Right lobe of liver (tissue), 4 donors: ENCODE data around the gene ATRNL1.

Experiments used
- POLR2A ChIP-seq: fragments of 450-650 bp; IDR thresholded peaks from one replicate; pipeline ENCODE4 v1.6.1; 2017; ENCODE audit warnings: antibody characterized with exemption, mild to moderate bottlenecking
- TF ChIP-seq, protein P1 (sequence below), 4 donors: fragments of 200-600 bp in 3 of 4; fragments of 450-650 bp in 1 of 4; IDR thresholded peaks; one replicate each; pipeline versions ENCODE4 v1.5.1 to v1.8.0; 2016 to 2022; ENCODE audit warnings: antibody characterized with exemption in 4 of 4, mild to moderate bottlenecking in 2 of 4
- donor health status: DM: no; HTN: no; CAD: no.
- donor health status: DM: no; HTN: no; CAD: no.
- donor health status: DM: no; HTN: yes; CAD: no.

DNA sequence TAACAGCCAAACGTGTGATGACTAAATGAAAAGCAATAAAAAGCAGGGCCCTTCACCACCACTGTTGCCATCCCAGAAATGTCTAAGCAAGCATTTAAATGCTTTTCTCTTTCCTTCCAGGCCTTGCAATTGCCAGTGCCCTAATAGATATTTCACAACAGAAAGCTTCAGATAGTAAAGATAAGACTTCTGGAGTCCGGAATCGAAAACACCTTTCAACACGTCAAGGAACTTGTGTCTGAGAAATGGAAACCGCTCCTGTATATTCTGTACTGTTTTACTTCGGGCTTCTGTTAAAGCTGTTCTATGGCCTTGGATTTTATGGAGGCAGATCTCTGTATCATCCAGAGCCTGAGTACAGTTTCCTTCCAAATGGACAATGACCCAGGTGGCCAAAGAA, 851.4 kb downstream of the ATRNL1 start:
- no peak for TF ChIP-seq POLR2A
- TF ChIP-seq, protein P1, sequence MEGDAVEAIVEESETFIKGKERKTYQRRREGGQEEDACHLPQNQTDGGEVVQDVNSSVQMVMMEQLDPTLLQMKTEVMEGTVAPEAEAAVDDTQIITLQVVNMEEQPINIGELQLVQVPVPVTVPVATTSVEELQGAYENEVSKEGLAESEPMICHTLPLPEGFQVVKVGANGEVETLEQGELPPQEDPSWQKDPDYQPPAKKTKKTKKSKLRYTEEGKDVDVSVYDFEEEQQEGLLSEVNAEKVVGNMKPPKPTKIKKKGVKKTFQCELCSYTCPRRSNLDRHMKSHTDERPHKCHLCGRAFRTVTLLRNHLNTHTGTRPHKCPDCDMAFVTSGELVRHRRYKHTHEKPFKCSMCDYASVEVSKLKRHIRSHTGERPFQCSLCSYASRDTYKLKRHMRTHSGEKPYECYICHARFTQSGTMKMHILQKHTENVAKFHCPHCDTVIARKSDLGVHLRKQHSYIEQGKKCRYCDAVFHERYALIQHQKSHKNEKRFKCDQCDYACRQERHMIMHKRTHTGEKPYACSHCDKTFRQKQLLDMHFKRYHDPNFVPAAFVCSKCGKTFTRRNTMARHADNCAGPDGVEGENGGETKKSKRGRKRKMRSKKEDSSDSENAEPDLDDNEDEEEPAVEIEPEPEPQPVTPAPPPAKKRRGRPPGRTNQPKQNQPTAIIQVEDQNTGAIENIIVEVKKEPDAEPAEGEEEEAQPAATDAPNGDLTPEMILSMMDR (IDR thresholded peaks at IDR 0.05), result no peak
